B cell (primary cell): ENCODE results near the gene MESP1. TPM values are rescaled to one million over a fixed set of nuclear protein-coding genes. Genes with fewer than 3 reads are reported as not detected.

Experiments used
- ATAC-seq: fragments of 200-7000 bp; cut with Tn5 transposase; one replicate; pipeline ENCODE4 v1.10.0; 2021; ENCODE audit warnings: low read depth, mild to moderate bottlenecking, moderate number of reproducible peaks, moderate library complexity
- CTCF ChIA-PET: fragments of 350-600 bp; sonication (Branson Sonifier 250); formaldehyde crosslinking; loops from one replicate; lab custom pipeline; 2021; ENCODE audit warnings: antibody characterized with exemption, inconsistent platforms; lab: Charles Lee
- POLR2A ChIA-PET: fragments of 350-600 bp; sonication (Branson Sonifier 250); formaldehyde crosslinking; loops from one replicate; lab custom pipeline; 2021; ENCODE audit warnings: antibody characterized with exemption; lab: Charles Lee
- DNase-seq: peaks from one replicate; pipeline ENCODE4 v3.0.0; 2013
- H2AFZ ChIP-seq: 2 replicates; pipeline ENCODE4 v1.6.1; 2012; ENCODE audit warnings: mild to moderate bottlenecking, low read depth, low read length; ENCODE audit not compliant: insufficient read depth, poor library complexity, severe bottlenecking
- H3K27ac ChIP-seq, 2 donors: 1 replicate in 1 of 2; 2 replicates in 1 of 2; pipeline ENCODE4 v1.5.1; 2012 to 2013; ENCODE audit warnings: low read length in 2 of 2, mild to moderate bottlenecking in 2 of 2, moderate library complexity in 1 of 2
- H3K27me3 ChIP-seq, 4 experiments: fragments of 200-600 bp in 1 of 4; sonication (generic) in 1 of 4; replicated peaks in 1 of 4; 1 replicate in 2 of 4; 2 replicates in 2 of 4; pipeline versions ENCODE4 v1.6.1 to v1.7.0; 2013 to 2016; ENCODE audit warnings: low read length in 3 of 4, mild to moderate bottlenecking in 2 of 4, mixed read lengths in 1 of 4, moderate library complexity in 1 of 4; ENCODE audit not compliant: insufficient read depth in 4 of 4, control insufficient read depth in 3 of 4; ENCODE audit errors: control extremely low read depth in 1 of 4
- H3K36me3 ChIP-seq, 2 experiments: replicated peaks in 1 of 2; 1 replicate in 1 of 2; 2 replicates in 1 of 2; pipeline versions ENCODE4 v1.6.1 to v1.7.1; 2013; ENCODE audit warnings: low read length in 1 of 2; ENCODE audit not compliant: insufficient read depth in 2 of 2, control insufficient read depth in 1 of 2; ENCODE audit errors: control extremely low read depth in 1 of 2, extremely low read depth in 1 of 2
- H3K4me1 ChIP-seq, 2 donors: fragments of 200-600 bp in 1 of 2; sonication (generic) in 1 of 2; 1 replicate in 1 of 2; 2 replicates in 1 of 2; pipeline versions ENCODE4 v1.5.1 to v1.6.1; 2013 to 2017; ENCODE audit warnings: low read length in 2 of 2; ENCODE audit not compliant: control insufficient read depth in 2 of 2, insufficient read depth in 2 of 2
- H3K4me2 ChIP-seq: replicated peaks from 2 replicates; pipeline ENCODE3; 2012; ENCODE audit warnings: mild to moderate bottlenecking, low read depth, low read length; ENCODE audit not compliant: poor library complexity, severe bottlenecking
- H3K4me3 ChIP-seq, 5 experiments: fragments of 200-600 bp in 1 of 5; sonication (generic) in 1 of 5; 1 replicate in 3 of 5; 2 replicates in 2 of 5; pipeline versions ENCODE4 v1.5.1 to v1.7.0; 2011 to 2016; ENCODE audit warnings: low read length in 4 of 5, mild to moderate bottlenecking in 4 of 5, low read depth in 2 of 5, control low read depth in 1 of 5, moderate library complexity in 1 of 5; ENCODE audit not compliant: insufficient read depth in 1 of 5; ENCODE audit errors: control extremely low read depth in 1 of 5, extremely low read depth in 1 of 5
- H3K79me2 ChIP-seq: fragments of 200-600 bp; sonication (generic); one replicate; pipeline ENCODE4 v1.6.0; 2016; ENCODE audit warnings: low read length; ENCODE audit not compliant: control insufficient read depth, insufficient read depth
- H3K9ac ChIP-seq: fragments of 200-600 bp; sonication (generic); 2 replicates; pipeline ENCODE4 v1.6.1; 2017; ENCODE audit warnings: mild to moderate bottlenecking, low read length, moderate library complexity
- H3K9me3 ChIP-seq, 3 donors: one replicate each; pipeline versions ENCODE4 v1.6.1 to v1.7.1; 2013; ENCODE audit warnings: low read length in 2 of 3; ENCODE audit not compliant: control insufficient read depth in 2 of 3, insufficient read depth in 1 of 3; ENCODE audit errors: control extremely low read depth in 1 of 3
- H4K20me1 ChIP-seq: 2 replicates; pipeline ENCODE4 v1.6.0; 2012; ENCODE audit warnings: mild to moderate bottlenecking, low read length; ENCODE audit not compliant: insufficient read depth, control insufficient read depth, poor library complexity, severe bottlenecking
- H3K27ac Mint-ChIP-seq: one replicate; pipeline ENCODE4 v1.8.0; 2021; ENCODE audit warnings: mixed read lengths
- H3K27me3 Mint-ChIP-seq: one replicate; pipeline ENCODE4 v1.8.0; 2021; ENCODE audit warnings: mixed read lengths
- H3K4me1 Mint-ChIP-seq: one replicate; pipeline ENCODE4 v1.8.0; 2021; ENCODE audit warnings: mixed read lengths
- H3K4me3 Mint-ChIP-seq: one replicate; pipeline ENCODE4 v1.8.0; 2021; ENCODE audit warnings: mixed read lengths
- H3K9me3 Mint-ChIP-seq: one replicate; pipeline ENCODE4 v1.8.0; 2022; ENCODE audit warnings: mixed read lengths; ENCODE audit not compliant: insufficient read depth
- CTCF ChIP-seq: fragments of 200-600 bp; IDR thresholded peaks from one replicate; pipeline ENCODE4 v1.8.0; 2022; ENCODE audit warnings: antibody characterized with exemption, mild to moderate bottlenecking
- EZH2 ChIP-seq: IDR thresholded peaks from 2 replicates; pipeline ENCODE4 v1.6.1; 2012; ENCODE audit warnings: borderline replicate concordance, low read depth, mild to moderate bottlenecking, moderate library complexity, low read length; ENCODE audit not compliant: insufficient read depth, poor library complexity, severe bottlenecking
- WGBS: methylation state at CpG from one replicate; pipeline ENCODE4 v1.1.5; 2013; ENCODE audit warnings: missing lambda C conversion rate; ENCODE audit not compliant: insufficient coverage; 5-methylcytosine and 5-hydroxymethylcytosine counted together
- intact Hi-C: fragments of 100-400 bp; cut with micrococcal nuclease; formaldehyde crosslinking; loops from one replicate; pipeline ENCODE4 v1.10.0; 2022
- polyA plus RNA-seq: library from polyadenylated mRNA; depleted of rRNA; stranded (reverse); fragments of >200 nt; gene quantifications from 2 replicates; pipeline ENCODE4 v1.2.3, GENCODE V29; 2012
- total RNA-seq, 2 donors: library from RNA; stranded (reverse); fragments of 120-200 nt in 1 of 2; gene quantifications; 1 replicate in 1 of 2; 2 replicates in 1 of 2; pipeline versions ENCODE4 v1.2.3 to v1.2.4, GENCODE V29; 2013 to 2022

The MESP1 gene
- total and polyA plus RNA-seq, 2 donors (not counting 1 experiment from before 2014, with no cell fraction given) = 0.25 to 0.49 TPM

- peaks cover 4% of the 10 kb centered on the region for H3K9me3 Mint-ChIP-seq
- POLR2A ChIA-PET = interaction anchor here (0.5 kb wide), 1 partner anchor 603 kb away, joined by 5 read pairs; the partner anchor contains the start of gene IQGAP1
- H3K4me2 ChIP-seq = no peak overlapping the region
Observed at GRCh38 chr15:89785064-89785773, 34.2 kb upstream of the MESP1 start.

More at GRCh38 chr15:89785064-89785773, 34.2 kb upstream of the MESP1 start:
- Mint-ChIP-seq H3K4me1 (peaks cover 32% of the 10 kb centered on the region), H3K4me3 (no peak overlapping the region), H3K27ac (no peak overlapping the region), H3K27me3 (peaks cover 10% of the 10 kb centered on the region)
- CTCF ChIA-PET = no interaction called here
- H3K27ac ChIP-seq = no peak overlapping the region
- H3K4me1 ChIP-seq = peaks cover 10 to 38% of the 10 kb centered on the region in 2 donors
- 93% methylated on average over 11 of the region's 13 CpGs for whole genome bisulfite sequencing
- H3K36me3 ChIP-seq = no peaks in the 10 kb centered on the region
- ATAC-seq (no peak), DNase-seq (no peak)
- no peaks in the 10 kb centered on the region for H4K20me1 ChIP-seq
- TF ChIP-seq CTCF (no peak), EZH2 (no peak)
- intact Hi-C loops = no loop called here
- peaks cover 3 to 8% (median 7%) of the 10 kb centered on the region in 3 donors for H3K9me3 ChIP-seq
- no peak overlapping the region for H2AFZ ChIP-seq
- H3K79me2 ChIP-seq = no peaks in the 10 kb centered on the region
- no peak overlapping the region for H3K9ac ChIP-seq
- H3K27me3 ChIP-seq = peaks cover 0 to 8% (median 0%) of the 10 kb centered on the region in 4 experiments
- no peak overlapping the region for H3K4me3 ChIP-seq
